Nephron progenitor cell (in vitro differentiated cells): ENCODE data around the gene DAD1.
"Not testable (repeated sequence)": the region's sequence is repeated elsewhere in the genome, so short reads cannot be mapped to it uniquely, and the experiment has no call there.

Experiments
- DNase-seq: peaks from one replicate; pipeline ENCODE4 v3.0.0; 2021
- H3K27ac Mint-ChIP-seq: 2 replicates; pipeline ENCODE4 v1.8.0; 2021; ENCODE audit warnings: mild to moderate bottlenecking, moderate library complexity, mixed read lengths
- H3K27me3 Mint-ChIP-seq: 2 replicates; pipeline ENCODE4 v1.8.0; 2021; ENCODE audit warnings: mild to moderate bottlenecking, low read depth, mixed read lengths; ENCODE audit not compliant: poor library complexity
- H3K36me3 Mint-ChIP-seq: 2 replicates; pipeline ENCODE4 v1.8.0; 2021; ENCODE audit warnings: low read depth, mixed read lengths
- H3K4me1 Mint-ChIP-seq: 2 replicates; pipeline ENCODE4 v1.8.0; 2021; ENCODE audit warnings: mixed read lengths
- H3K4me3 Mint-ChIP-seq: 2 replicates; pipeline ENCODE4 v1.8.0; 2021; ENCODE audit warnings: mild to moderate bottlenecking, moderate library complexity, mixed read lengths
- H3K9me3 Mint-ChIP-seq: 2 replicates; pipeline ENCODE4 v1.8.0; 2021; ENCODE audit warnings: mild to moderate bottlenecking, moderate library complexity, mixed read lengths
- TF ChIP-seq, protein P1 (sequence below): fragments of 200-600 bp; sonication (generic); IDR thresholded peaks from 2 replicates; pipeline ENCODE4 v1.5.0; 2021; ENCODE audit warnings: antibody characterized with exemption

The DAD1 gene

DNA sequence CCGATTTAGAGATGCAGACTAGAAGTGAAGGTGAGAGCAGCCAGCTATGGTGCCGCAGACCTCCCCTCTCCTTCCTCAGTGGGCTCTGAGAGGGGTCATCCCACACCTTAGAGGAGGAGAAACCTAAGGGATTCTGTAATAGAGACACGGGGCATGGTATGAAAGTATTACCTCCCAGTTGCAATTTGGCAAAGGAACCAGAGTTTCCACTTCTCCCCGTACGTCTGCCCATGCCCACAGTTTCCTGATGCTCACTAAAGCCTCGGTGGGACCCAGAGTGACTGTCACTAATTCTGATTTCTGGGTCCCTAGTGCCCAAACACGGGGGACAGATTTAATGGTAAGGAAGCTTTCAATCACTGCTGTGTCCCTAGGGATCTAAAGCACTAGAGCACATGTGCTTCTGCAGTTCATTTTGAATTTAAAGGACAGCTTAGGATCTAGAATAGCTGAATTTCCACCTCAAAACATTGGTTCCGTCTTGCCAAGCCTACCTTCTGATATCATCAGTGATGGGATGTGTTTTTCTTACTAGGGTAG, 44.1 kb downstream of the DAD1 start:
- peaks cover 47% of the 10 kb centered on the region for H3K4me1 Mint-ChIP-seq

DNA sequence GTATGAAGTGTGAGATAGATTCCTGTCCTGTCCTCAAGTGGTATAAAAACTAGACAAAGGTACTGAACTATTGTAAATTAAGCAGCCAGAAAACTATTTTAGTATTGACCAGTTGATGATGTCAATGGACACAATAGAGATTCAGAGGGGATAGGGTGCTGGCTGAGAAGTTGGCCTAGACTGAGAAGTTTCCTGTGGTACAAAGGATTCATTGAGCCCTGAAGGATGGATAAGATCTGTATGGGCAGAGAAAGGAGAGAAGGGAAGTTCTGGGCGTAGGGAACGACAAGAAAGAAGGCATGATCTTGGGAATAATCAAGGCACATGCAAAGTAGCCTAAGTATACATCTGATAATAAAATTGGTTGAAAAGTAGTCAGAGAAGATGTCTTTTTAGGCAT, 44.6 kb downstream of the DAD1 start:
- Mint-ChIP-seq H3K36me3 (no peaks in the 10 kb centered on the region), H3K4me1 (peaks cover 41% of the 10 kb centered on the region), H3K27ac (peak overlapping the region; percentile 2), H3K27me3 (peaks cover 9% of the 10 kb centered on the region), H3K9me3 (no peaks in the 10 kb centered on the region), H3K4me3 (no peak overlapping the region)
- DNase-seq = no peak
- TF ChIP-seq, protein P1, sequence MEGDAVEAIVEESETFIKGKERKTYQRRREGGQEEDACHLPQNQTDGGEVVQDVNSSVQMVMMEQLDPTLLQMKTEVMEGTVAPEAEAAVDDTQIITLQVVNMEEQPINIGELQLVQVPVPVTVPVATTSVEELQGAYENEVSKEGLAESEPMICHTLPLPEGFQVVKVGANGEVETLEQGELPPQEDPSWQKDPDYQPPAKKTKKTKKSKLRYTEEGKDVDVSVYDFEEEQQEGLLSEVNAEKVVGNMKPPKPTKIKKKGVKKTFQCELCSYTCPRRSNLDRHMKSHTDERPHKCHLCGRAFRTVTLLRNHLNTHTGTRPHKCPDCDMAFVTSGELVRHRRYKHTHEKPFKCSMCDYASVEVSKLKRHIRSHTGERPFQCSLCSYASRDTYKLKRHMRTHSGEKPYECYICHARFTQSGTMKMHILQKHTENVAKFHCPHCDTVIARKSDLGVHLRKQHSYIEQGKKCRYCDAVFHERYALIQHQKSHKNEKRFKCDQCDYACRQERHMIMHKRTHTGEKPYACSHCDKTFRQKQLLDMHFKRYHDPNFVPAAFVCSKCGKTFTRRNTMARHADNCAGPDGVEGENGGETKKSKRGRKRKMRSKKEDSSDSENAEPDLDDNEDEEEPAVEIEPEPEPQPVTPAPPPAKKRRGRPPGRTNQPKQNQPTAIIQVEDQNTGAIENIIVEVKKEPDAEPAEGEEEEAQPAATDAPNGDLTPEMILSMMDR = no peak

More for the DNA sequence above, 44.1 kb downstream of the DAD1 start:
- H3K9me3 Mint-ChIP-seq = no peaks in the 10 kb centered on the region
- H3K27me3 Mint-ChIP-seq = peaks cover 6% of the 10 kb centered on the region
- no peak overlapping the region for H3K27ac Mint-ChIP-seq
- TF ChIP-seq, protein P1 = no peak
- DNase-seq = no peak
- no peaks in the 10 kb centered on the region for H3K36me3 Mint-ChIP-seq
- no peak overlapping the region for H3K4me3 Mint-ChIP-seq

DNA sequence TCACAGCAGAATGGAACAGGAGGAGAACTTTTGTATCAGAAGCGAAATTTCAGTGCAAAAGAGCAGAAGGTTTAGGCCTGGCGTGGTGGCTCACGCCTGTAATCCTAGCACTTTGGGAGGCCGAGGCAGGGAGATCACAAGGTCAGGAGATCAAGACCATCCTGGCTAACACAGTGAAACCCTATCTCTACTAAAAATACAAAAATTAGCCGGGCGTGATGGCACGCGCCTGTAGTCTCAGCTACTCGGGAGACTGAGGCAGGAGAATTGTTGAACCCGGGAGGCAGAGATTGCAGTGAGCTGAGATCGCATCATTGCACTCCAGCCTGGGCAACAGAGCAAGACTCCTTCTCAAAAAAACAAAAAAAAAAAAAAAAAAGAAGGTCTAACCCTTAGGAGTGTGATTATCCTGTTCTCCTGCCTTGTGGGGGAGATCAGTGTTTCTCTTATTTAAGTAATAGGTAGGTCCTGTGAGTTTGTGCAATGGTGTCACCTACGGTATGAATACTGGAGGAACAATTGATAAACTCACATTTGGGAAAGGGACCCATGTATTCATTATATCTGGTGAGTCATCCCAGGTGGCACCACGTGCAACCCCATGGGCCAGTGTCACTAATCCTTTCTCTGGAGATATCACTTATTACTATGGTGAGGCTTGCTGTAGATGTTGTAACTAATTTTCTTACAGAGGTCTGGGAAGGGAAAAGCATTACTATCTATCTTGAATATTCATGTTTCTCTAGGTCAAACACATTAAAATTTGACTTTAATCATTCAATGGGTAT, 45.3 kb downstream of the DAD1 start:
- not testable (repeated sequence) for H3K27me3 Mint-ChIP-seq, H3K27ac Mint-ChIP-seq, H3K36me3 Mint-ChIP-seq, DNase-seq, H3K9me3 Mint-ChIP-seq, H3K4me3 Mint-ChIP-seq
- H3K4me1 Mint-ChIP-seq = peaks cover 35% of the 10 kb centered on the region

DNA sequence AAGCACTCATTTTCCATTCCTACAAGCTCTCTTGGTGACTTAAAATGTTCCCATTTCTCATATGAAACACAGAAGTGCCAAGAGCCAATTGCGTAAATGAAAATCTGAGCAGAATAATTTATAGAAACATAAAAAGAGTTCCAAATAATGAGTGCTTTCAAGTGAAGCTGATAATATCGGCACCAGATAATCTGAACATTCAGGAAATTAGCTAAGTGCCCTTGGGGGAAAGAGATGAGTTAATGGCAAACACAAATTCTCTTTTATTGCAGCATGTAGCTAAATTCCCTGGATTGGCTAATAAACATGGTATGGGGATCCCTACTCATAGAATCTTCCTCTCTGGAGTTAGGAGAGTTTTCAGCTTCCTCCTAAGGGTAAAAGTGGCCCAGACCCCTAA, 46.7 kb downstream of the DAD1 start:
- DNase-seq = no peak
- Mint-ChIP-seq H3K4me1 (peaks cover 37% of the 10 kb centered on the region), H3K27ac (no peak overlapping the region), H3K9me3 (no peaks in the 10 kb centered on the region), H3K36me3 (no peaks in the 10 kb centered on the region), H3K4me3 (no peak overlapping the region), H3K27me3 (peaks cover 9% of the 10 kb centered on the region)
- TF ChIP-seq, protein P1 = no peak

DNA sequence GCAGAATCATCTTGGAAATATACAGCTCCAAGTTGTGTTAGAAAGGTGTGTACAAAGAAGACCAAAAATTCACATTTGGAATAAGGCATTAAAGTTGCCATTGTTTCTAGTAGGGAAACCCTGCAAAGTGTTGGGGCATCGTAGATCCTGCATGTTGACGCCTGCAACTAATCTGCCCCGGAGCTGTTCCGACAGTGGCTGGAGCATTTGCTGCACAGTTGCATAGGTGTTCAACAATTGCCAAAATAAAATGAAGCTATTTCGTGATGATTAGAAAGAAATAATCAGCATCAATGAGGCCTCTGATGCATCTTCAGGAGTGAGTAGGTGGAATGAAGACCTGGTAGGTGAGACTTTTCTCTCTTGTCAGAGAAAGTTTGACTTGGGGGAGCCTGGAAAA, 47.3 kb downstream of the DAD1 start:
- DNase-seq = no peak
- no peak overlapping the region for H3K27ac Mint-ChIP-seq
- no peaks in the 10 kb centered on the region for H3K9me3 Mint-ChIP-seq
- H3K27me3 Mint-ChIP-seq = peaks cover 7% of the 10 kb centered on the region
- H3K4me3 Mint-ChIP-seq = no peak overlapping the region
- TF ChIP-seq, protein P1 = no peak
- H3K4me1 Mint-ChIP-seq = peaks cover 38% of the 10 kb centered on the region
- no peaks in the 10 kb centered on the region for H3K36me3 Mint-ChIP-seq

DNA sequence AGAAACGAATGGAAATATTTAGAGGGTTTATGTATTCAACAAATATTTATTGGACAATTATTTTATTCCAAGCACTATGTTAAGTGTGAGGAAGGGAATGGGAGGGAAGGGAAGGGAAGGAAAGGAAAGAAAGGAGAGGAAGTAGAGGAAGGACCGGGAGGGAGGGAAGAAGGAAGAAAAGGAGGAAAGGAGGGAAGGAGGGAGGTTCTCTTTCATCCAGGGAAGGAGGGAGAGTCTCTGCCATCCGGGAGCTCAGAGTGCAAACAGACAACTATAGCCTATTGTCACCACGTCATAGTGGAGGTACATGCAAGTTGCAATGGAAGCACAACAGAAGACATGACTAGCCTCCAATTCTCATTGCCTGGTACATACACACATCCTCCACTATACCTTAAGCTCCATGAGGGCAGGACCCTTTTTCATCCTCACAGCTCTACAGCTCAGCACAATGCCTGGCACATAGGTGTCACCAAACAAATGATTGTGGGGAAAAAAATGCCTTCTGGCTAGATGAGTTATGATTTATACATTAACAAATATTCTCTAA, 48.1 kb downstream of the DAD1 start:
- Mint-ChIP-seq H3K9me3 (no peaks in the 10 kb centered on the region), H3K4me1 (peaks cover 30% of the 10 kb centered on the region), H3K4me3 (no peak overlapping the region), H3K27ac (no peak overlapping the region), H3K36me3 (no peaks in the 10 kb centered on the region), H3K27me3 (peaks cover 5% of the 10 kb centered on the region)
- no peak for DNase-seq
- TF ChIP-seq, protein P1 = no peak
